ENCODE data around the gene CUTA.
A peak's percentile ranks its signal among the peaks of the same experiment; 100 is the strongest.
"Not testable (repeated sequence)": the region's sequence is repeated elsewhere in the genome, so short reads cannot be mapped to it uniquely, and the experiment has no call there.

CUTA gene

DNA sequence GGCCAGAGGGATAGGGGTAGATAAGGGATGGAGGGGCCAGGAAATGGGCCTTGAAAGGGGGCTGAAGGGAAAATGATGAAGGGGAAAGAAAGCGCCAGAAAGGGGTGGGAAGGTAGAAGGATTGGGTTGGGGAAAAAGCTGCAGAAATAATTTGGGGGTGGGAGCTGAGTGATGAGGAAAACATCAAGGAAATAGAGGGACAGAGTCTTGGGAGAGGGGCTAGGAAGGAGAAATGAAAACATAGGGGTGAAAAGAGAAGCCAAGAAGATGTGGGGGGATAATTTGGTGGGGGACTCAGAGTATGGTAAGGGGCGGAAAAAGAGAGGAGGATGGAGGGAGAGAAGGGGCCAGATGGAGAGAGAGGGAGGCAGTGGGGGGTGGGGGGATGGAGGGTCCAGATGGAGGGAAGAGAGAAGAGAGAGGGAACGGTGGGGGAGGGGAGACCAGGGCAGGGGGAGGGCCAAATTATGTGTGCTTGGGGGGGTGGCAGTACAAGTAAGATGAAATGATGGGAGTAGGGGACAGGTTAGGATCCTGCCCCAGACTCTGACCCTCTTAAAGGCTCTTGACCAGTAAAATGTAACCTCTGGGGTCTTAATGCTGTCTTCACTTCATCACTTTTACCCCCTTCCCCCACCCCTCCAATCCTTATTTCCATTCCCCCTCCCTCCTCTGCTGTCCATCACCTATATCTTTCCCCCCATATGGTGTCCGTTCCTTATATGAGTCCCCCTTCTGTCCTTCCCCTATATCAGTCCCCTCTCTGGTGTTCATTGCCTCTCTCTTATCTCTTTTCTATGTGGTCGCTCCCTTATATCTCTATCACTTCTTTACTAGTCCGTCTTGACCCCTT lies 2.8 kb upstream of the CUTA start:
- no peak for DNase-seq

DNA sequence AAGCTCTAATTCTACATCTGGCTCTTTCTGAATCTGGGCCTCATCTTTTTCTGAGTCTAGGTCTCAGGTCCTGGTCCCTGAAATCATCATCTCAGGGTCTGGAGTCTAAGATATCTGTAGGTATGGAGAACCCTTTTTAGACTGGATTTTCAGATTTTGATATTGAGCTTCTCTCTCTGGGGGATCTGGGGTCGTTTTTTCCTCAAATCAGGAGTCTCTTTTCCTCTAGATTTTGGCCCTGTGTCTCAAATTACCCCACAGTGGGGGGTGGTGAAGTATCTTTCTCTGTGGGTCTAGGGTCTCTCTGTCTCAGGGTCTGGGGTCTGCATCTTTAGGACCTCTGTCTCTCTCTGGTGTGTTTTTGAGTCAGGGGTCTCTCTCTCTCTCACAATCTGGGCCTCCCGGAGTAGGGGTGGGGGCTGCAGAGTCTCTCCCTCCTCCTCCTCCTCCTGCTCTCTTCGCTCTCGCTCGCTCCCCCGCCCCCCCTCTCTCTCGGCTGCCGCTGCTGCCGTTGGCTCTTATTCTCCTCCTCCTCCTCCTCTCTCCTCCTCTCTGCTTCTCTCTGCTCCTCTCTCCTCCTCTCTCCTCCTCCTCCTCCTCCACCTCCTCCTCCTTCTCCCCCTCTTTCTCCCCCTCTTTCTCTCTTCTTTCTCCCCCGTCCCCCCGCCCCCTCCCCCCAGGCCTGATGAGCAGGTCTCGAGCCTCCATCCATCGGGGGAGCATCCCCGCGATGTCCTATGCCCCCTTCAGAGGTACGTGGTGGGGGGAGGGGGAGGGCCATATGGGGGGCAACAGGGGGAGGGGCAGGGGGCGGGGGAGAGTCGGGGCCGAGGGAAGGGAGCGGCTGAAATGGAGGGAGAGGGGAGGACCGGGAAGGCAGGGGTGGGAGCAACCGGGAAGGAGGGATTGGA lies 1.9 kb upstream of the CUTA start, which contains the start of gene SYNGAP1:
SYNGAP1 (plus strand) TSS at position 486 of the 911 bp plus-strand sequence; CDS start at position 686, 200 bp downstream.
- DNase-seq, result peak; percentile 75

DNA sequence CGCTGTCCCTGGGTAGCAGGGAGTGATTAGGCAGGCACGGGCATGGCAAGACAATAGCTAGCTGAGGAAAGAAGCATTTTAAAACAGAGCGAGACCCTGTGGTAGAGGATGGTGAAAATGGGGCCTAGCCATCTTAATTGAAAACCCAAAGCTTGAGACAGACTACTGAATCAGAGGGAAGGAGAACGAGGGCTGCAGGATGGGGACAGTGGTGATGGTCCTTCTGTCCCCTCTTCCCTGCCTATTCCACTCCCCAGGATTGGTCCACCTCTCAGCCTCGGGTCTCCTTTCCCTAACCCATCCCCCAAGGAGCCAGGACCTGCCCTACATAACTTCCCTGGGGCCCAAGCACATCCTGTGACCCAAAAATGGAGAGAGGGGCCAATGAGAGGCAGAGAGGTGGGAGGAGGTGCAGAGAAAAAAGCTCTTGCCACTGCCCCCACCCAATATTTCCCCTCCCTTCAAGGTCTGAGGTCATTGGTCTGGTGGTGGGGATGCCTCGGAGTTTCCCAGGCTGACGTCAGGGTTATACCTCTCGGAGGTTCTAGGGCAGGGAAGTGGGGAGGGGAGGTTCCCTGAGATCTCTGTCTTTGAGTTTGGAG lies 884 bp upstream of the CUTA start:
- peak; percentile 50 for DNase-seq

DNA sequence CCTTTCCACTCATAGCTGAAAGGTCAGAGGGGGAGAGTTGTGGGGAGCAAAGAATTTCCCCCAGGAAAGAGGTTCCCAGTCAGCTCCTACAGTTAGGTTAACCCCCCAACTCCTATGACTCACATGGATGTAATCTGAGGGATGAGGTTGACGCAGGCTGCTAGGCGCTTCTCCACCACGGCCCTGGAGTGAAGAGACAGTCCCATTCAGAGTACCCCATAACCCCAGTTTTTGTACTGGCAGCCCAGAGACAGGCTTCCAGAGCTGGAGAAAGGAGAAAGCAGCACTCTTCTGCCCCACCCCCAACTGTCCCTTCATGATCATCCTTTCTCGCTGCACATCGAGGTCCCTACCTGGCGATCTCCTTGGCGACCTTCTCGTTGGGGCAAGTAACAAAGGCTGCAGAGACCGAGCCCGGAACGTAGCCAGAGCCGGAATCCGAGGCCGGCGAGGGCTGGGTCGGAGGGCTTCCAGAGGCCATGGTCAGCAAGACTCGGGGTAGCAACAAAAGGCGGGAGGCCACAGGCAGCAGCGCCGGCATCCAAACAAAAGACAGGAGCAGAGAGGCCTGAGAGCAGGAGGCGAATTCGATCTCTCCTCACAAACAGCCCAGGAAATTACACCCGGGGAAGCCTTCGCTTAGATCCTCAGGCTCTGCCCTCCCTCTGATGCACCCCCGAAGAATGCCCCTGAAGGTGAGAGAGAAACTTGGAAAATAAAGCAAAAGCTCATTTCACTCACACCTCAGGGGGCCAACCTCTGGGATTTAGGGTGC lies 592 bp downstream of the CUTA start:
- peak; percentile 98 for DNase-seq

DNA sequence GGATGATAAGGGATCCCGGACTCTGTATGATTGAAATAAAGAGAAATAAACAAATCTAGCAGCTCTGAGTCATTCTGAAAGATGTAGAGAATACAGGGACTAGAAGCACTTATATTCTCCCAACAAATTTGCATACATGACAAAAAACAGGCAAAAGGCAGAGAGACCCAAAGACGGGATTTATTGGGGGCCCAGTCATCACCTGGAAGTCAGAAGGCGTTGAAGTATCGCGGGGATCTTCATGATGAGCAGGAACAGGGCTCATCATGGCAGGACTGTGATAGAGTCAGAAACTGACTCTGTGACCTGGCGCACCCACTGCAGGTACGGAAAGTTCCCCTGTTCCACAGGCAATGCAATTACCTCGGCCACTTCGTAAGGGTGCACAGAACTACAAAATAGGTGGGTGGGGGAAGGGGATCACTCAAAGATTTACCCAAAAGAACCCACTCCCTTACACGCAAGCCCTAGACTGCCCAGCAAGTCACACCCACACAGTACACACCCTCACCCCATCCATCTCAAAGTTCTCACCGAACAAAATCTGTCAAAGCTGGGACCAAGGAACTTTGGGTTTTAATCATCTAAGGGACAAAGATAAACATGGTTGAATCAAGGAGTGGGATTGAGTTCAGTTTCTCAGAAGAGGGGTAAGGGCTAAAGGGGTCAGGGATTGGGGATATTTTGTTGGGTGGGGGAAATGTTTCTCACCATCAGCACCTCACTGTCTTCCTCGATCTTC lies 1.4 kb downstream of the CUTA start:
- DNase-seq, result no peak

DNA sequence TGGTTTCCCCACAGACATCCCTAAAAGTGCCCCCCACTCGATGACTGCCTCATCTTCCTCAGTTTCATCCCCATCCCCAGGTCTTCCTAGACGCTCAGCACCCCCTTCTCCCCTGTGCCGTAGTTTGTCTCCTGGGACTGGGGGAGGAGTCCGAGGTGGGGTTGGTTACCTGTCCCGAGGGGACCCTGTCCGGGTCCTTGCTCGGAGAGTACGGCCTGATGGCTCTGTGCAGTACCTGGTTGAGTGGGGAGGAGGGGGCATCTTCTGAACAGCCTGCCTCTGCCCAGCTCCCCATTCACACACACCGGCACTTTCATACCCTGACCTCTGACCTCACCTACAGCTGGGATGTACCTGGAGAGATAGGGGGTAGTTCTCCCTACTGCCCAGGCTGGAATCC lies 2.1 kb downstream of the CUTA start:
- no peak for DNase-seq

DNA sequence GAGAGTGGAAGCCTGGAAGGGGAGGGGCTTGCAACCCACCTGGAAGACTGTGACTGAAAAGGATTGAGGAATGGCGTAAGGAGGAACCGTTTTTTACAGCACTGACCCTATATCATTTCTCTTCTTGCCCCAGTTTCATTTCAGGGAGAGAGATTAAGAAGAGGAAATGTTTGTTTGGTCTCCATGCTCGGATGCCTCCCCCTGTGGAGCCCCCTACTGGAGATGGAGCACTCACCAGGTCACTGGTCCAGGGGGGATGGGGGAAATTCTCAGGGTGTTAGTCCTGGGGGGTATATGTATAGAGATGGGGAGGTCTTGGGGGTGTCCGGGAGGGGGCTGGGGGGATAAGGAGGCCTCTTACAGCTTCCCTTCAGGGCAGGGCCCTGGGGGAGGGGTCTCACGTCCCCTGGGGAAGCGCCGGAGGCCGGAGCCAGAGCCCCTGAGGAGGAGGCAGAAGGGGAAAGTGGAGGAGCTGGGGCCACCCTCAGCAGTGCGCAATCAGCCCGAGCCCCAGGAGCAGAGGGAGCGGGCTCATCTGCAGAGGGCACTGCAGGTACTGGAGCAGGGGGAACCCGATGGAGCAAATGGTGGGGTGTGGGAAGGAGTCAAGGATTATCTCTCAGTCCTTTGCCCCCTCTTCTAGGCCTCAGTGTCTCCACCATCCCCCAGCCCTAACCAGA lies 3.2 kb downstream of the CUTA start:
- peak; percentile 38 for DNase-seq

DNA sequence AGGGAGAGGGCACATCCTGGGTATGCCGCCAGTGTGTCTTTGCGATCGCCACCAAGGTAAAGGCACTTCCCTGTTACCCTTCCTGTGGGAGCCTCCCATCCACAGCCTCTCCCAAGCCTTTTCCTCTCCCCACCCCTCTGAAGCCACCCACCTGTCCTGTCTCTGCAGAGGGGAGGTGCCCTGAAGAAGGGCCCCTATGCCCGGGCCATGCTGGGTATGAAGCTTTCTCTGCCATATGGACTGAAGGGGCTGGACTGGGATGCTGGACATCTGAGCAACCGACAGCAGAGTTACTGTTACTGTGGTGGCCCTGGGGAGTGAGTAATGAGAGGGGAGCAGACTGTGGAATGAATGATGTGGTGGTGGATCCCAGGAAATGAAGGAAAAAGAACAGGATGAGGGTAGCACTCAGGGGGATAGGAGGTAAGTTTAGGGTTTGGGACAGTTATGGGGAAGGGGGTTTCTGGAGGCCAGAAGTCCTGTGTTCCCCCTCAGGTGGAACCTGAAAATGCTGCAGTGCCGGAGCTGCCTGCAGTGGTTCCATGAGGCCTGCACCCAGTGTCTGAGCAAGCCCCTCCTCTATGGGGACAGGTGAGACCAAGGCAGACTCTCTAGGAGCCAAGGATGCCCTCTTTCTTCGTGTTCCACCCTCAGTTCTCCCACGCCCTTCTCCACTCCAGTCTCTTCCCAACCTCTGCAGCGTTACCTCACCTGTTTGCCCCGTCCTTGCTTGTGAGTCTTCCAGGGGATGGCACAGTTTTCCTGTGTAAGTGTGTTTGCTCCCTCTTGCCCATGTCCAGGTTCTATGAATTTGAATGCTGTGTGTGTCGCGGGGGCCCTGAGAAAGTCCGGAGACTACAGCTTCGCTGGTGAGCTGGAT lies 4.4 kb downstream of the CUTA start:
- DNase-seq, result no peak

DNA sequence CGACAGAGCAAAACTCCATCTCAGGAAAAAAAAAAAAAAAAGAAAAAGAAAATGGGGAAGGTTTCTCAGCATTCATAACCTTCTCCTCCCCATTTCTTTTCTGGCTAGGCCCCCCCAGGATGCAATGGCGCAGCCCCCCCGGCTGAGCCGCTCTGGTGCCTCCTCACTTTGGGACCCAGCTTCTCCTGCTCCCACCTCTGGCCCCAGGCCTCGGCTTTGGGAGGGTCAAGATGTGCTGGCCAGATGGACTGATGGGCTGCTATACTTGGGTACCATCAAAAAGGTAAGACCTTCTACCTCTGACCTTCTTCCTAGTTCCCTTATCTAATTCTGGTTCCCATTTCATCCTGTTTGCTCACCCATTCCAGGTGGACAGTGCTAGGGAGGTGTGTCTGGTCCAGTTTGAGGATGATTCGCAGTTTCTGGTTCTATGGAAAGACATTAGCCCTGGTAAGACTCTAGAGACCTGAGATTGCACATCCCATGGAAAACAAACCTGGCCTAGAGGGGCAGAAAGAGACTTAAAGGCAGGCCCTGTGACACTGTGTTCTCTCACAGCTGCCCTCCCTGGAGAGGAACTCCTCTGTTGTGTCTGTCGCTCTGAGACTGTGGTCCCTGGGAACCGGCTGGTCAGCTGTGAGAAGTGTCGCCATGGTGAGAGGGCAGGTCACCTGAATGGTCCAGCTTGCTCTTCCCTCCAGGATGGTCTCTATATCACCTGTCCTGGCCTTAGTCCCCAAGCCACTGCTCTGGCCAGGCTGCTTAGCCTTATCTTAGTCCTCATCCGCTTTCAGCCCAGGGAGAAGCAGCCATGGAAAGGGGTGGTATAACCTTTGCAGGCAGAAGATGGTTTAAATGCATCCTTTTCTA lies 5.5 kb downstream of the CUTA start:
- DNase-seq, result no peak

DNA sequence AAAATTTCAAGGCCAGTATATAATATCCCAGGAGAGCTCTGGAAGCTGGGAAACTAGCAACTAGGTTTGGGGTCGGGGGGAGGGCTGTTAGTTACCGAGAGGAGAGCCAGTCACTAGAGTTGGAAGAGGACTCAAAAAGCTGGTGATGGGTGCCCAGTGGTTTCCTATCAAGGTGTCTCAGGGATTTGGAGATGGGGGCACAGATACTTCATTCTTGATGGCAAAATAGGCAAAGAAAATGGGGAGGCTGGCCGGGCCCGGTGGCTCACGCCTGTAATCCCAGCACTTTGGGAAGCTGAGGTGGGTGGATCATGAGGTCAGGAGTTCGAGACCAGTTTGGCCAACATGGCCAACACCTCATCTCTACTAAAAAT lies 6.3 kb downstream of the CUTA start:
- DNase-seq, result no peak

DNA sequence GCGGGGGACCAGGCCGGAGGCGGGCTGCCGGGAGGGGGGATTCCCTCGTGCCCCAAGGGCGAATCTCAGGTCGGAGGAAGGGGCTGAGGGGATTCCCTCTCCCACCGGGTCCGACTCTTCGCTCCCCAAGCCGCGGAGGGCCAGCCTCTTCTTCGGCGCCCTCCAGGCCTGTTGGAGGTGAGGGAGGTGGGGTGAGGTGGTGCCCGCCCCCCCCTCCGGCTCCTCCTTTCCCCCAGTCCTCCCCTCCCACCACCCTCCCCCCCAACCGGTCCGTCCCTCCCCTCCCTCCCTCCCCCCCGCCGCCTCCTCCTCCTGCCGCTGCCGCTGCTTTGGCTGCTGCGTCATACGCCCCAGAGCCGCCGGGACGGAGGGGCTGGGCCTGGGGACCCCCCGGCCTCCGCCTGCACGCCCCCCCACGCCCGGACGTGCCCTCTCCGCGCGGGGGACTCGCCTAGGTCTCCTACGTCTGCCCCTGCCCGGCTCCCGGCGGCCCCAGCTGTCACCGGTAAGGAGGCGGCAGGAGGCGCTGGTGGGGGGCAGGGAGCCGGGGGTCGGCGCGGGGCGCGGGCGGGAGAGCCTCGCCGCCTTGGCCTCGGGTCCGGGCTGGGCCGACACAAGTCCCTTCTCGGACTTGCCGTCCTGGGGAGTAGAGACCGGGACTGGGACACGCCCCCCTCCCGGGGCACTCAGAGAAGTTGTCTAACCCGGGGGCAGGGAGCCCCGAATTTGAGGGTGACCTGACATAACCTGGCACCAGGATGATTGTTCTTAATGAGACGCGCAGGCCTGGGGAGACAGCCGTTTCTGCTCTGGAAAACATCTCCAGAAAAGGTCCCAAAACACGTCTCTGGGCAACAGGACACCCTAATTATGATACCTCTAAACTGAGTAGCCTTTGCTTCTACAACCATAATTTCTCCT lies 6.9 kb downstream of the CUTA start, which contains the start of gene PHF1:
PHF1 (plus strand) TSS at position 304 of the 921 bp plus-strand sequence. CDS start 1,250 bp downstream, outside the sequence.
- peak; percentile 85 for DNase-seq

DNA sequence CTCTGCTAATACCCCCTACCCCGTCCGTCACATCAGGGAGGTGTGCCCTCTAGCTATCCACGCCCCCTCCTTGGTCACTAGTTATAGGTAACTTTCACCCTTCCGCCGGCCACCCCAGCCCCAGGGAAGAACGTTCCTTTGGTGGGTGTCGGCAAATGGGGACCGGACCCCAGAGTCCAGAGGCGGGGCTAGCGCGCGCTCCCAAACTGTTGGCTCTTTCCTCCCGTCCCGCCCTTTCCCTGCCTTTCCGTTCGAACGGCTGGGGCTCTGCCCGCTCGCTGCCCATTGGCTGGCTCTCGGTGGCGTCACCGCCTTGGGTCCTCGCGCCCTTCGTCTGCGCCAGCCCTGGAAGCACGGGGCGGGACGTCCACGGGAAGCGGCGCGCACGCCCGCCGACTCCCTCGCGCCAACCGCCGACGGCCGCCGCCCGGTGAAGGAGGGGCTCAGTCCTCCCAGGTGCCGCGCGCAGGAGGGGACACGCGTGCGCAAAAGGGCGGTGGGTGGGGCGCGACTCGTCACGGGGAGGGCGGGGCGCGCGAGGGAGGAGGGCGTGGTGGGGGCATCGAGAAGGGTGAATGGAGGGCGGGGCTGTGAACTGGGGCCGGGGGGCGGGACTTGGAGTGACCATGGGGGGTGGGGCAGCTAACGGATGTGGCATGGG lies 7.7 kb downstream of the CUTA start:
- peak; percentile 99 for DNase-seq

DNA sequence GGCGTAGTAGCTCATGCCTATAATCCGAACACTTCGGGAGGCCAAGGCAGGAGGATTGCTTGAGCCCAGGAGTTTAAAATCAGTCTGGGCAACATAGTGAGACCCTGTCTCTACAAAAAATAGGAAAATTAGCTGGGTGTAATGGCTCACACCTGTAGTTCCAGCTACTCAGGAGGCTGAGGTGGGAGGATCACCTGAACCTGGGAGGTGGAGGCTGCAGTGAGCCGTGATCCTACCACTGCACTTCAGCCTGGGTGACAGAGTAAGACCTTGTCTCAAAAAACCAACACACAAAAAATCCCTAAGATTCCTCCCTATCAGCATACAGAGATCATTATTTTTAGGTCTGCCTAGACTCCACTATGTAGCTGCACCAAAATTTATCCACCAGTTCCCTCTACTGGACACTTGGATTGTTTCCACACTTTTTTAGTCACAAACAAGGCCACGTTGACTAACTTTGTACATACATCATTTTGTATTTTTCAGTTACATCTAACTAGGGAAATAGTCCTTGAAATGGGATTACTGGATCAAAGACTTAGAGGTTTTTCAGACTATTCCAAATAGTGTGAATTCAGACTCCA lies 10.7 kb downstream of the CUTA start:
- peak; percentile 49 for DNase-seq

DNA sequence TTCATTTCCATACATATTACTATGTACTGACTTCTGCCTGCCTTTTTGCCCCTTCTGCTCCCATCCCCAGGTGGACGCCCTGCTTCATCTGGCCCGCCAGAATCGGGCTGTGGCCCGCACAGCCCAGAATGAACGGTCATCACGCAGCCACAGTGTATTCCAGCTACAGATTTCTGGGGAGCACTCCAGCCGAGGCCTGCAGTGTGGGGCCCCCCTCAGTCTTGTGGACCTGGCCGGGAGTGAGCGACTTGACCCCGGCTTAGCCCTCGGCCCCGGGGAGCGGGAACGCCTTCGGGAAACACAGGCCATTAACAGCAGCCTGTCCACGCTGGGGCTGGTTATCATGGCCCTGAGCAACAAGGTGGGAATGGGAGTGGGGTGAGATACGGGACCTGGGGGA lies 11.8 kb downstream of the CUTA start:
- no peak for DNase-seq

DNA sequence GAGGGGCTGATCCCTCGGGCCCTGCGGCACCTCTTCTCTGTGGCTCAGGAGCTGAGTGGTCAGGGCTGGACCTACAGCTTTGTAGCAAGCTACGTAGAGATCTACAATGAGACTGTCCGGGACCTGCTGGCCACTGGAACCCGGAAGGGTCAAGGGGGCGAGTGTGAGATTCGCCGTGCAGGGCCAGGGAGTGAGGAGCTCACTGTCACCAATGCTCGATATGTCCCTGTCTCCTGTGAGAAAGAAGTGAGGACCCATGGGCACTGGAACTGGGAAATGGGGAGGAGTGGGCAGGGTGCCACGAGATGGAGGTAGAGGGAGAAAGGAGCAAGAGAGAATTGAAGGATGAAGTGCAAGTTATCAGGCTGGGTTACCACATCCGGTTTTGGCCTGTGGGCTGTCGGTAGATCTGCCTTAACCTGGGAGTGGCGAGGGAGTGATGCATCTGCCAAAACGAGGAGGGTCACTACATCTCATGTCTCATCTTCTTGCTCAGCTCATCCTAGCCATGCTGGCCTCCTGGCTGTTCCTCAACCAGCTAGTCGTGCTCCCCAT lies 12.4 kb downstream of the CUTA start:
- no peak for DNase-seq

DNA sequence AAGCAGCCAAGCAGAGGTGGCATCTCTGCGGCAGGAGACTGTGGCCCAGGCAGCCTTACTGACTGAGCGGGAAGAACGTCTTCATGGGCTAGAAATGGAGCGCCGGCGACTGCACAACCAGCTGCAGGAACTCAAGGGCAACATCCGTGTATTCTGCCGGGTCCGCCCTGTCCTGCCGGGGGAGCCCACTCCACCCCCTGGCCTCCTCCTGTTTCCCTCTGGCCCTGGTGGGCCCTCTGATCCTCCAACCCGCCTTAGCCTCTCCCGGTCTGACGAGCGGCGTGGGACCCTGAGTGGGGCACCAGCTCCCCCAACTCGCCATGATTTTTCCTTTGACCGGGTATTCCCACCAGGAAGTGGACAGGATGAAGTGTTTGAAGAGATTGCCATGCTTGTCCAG lies 13.0 kb downstream of the CUTA start:
- no peak for DNase-seq

DNA sequence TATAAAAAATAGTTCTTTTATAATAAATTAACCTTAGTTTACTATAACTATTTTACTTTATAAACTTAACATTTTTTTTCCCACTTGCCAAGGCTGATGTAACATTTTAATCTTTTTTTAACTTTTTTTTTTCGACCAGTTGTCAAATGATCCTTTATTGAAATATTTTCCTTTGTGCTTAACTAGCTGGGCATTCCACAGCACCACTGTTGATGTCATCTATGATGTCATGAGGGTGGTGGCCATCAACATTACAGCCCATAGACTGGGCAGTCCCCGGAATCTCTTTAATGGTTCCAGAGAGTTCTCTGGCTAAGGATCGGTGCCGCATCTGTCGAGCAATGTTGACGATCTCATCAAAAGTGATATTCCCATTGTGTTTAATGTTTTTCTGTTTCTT lies 18.0 kb downstream of the CUTA start:
- not testable (repeated sequence) for DNase-seq

Measured in EL (cell line).